Measurements from ENCODE around the gene SDK1.

Gene SDK1

DNA sequence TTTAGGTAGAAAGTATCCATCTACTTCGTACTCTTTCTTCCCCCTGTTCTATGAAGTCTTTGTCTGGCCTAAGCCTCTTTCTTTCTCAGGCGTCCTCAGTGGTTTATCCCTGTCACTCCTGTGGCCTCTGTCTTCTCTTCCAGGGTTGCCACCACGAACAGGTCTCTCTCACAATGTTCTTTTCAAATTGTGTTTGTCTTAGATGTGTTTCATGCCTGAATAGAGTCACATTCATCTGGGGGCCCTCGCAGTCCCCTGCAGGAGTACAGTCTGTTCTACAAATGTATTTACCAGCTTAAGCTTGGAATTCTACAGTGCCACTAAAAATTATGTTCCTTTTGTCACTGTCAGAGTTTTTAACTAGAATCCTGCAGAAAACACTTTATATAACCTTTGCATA, 700.7 kb downstream of the SDK1 start:
- no peak for DNase-seq

DNA sequence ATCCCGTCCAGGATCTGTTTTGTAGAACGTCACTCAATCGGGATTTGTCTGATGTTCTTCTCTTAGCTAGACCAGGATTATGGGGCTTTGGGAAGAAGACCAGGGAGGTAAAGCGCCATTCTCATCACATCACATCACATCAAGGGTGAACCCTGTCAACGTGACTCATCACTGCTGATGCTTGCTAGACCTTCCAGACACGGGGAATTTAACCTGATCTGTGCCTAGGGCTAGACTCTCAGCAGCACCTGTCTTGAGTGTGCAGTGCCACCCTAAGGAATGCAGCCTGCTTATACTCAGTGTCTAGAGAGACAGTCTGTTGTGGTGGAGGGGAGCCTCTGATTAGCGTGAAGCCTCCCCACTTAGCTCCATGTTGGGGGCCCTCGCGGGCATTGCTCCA, 702.5 kb downstream of the SDK1 start:
- no peak for DNase-seq

GRCh38 chr7:4006687-4007086, 705.6 kb downstream of the SDK1 start:
- DNase-seq, result no peak

- DNase-seq, result no peak
Observed at GRCh38 chr7:4009211-4010060, 708.4 kb downstream of the SDK1 start.

GRCh38 chr7:4010061-4010605, 709.1 kb downstream of the SDK1 start:
- DNase-seq, result no peak

- no peak for DNase-seq
Observed at GRCh38 chr7:4010923-4011656, 710.0 kb downstream of the SDK1 start.

DNA sequence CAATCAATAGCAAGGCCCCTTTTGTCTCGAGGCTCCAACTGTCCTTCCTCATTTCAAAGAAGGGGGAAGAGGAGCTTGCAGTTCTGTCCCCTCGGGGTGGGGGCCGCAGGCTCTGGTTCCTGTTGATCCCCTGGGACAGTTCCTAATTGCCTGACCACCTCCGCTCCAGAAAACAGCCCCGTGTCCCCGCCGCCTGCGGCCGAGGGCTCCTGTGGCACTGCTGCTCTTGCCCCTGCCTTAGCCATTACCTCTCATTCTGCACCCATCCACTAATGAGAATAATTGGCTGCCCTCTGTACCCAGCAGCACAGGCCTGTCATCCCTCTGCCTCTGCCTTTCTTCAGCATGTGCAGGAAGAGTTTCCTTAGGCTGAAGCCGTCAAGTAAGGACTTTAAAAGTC, 712.7 kb downstream of the SDK1 start:
- DNase-seq, result no peak

DNA sequence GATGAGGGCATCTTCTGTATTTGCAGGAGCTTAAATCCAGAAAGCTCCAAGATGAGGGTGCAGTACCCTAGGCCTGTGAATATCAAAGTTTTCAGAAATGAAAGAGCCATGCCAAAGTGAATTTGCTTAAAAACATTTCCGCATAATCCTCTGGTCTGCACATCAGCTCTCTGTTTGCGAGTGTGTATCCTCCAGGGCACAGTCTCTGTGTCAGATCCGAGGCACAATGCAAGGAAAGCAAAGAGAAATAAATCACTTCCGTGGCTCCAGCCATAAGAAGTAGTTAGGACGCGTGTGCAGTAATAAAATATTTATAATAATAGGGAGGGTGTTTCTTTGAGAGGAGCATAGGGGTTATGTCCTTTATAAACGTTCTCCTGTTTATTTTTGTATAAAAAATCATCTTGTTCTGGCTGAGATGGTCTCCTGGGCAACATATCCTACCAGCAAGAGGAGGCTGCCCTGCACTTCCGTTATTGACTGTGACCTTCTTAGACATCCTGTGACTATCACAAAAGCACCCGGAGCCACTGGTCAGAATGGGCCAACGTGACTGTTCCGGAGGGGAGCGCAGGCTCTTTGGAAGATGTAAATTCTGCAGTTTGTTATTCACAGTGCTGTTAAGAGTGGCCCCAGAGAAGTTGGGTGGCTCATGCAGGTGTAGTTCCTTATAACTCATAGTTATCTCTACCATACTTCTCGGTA, 713.4 kb downstream of the SDK1 start:
- no peak for DNase-seq

- DNase-seq, result no peak
Observed at GRCh38 chr7:4015371-4015770, 714.3 kb downstream of the SDK1 start.

DNA sequence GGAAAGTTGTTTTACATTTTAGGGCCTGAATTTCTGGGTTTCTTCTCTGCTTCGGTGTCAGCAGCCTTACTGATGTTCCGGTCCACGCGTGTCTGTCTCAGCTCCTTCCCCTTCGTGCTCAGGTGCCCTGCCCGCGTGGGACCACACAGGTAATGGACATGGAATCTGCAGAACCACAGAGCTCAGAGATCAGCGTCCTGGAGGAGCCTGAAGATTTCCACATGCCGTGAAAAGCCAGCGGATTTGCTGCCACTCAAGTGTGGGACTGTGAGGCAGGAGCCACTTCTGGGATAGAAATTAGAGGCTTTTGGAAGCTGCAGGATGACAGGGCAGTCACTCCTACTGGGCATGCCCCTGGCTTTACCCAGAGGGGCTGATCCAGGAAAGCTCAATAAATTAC, 714.9 kb downstream of the SDK1 start:
- DNase-seq, result no peak

DNA sequence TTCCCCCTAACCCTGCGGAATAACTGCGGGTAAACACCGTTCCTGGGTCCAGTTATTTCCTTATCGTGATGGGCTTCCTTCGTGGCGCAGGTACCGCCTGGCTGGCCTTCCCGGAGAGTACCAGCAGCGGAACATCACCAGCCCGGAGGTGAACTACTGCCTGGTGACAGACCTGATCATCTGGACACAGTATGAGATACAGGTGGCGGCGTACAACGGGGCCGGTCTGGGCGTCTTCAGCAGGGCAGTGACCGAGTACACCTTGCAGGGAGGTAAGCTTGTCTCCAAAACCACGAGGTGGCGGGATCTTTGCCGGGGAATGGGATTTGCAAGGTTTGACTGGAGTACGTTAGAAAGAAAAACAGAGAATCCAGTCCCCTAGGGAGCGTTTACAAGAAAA, 716.0 kb downstream of the SDK1 start:
- no peak for DNase-seq

GRCh38 chr7:4017785-4018184, 716.7 kb downstream of the SDK1 start:
- DNase-seq, result no peak

DNA sequence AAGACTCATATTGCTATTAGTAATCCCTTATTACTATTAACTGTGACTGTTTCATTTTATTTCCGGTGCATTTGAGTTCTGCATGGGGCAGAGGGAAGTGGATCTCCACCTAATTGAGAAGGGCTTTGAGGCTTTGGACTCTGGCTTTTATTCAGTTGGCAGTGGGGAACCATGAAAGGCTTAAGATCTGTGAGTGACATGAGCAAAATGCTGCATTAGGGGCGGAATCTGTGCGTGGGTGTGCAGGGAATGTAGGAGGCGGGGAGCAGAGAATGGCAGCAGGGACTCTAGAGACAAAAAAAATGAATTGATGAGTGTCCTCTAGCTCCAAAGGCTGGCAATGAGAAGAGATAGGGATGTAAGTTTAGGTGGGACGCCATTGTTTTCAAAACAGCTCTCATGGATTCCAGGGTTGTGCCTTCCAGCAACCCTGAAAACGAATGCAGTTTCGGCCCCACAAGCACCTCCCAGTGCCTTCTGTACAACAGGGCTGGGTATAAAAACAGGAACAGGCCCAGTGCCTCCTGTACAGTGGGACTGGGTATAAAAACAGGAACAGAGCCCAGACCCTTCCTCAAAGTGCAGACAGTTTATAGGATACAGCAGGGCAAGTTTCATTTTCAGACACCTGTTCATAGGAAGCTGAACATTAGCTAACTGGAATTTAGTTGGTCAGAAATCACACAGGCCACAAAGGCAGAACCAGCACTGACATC, 717.7 kb downstream of the SDK1 start:
- DNase-seq, result no peak

GRCh38 chr7:4020086-4020485, 719.0 kb downstream of the SDK1 start:
- DNase-seq, result no peak

DNA sequence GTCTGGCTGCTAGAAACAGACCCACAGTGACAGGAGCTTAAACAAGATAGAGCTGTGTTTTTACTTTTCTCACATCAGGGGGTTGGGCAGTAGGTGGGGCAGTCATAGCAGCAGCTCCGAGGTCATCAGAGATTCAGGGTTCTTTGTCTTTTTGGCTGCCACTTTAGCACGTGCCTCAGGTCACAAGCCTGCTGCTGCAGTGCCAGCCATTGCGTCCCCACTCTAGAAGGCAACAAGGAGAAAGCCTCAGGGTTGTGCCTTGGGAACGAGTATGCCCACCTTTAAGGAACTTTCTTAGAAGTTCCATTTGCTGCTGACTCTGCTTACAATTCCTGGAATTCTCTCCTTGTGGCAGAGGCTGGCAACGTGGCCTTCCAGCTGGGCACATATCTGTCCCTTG, 720.4 kb downstream of the SDK1 start:
- no peak for DNase-seq

- no peak for DNase-seq
Observed at GRCh38 chr7:4022265-4022664, 721.2 kb downstream of the SDK1 start.

DNA sequence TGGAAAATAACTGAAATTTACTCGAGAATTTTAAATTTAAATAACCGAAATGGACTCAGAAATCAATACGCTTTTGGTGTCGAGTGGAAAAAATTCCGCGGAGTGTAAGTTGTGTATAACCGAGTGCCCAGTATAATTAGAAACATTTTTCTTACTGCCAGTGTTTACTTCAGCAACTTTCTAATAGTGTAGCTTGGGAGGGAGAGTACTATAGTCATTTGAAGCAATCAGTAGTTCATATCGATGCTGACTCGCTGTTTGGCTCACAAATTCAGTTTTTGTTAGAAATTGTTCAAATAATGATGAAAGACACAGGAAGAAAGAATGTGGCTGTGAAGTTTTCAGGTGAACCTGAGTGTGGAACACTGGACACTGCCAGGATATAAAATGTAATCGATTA, 722.5 kb downstream of the SDK1 start:
- no peak for DNase-seq

- DNase-seq, result no peak
Observed at GRCh38 chr7:4024133-4024532, 723.1 kb downstream of the SDK1 start.

DNA sequence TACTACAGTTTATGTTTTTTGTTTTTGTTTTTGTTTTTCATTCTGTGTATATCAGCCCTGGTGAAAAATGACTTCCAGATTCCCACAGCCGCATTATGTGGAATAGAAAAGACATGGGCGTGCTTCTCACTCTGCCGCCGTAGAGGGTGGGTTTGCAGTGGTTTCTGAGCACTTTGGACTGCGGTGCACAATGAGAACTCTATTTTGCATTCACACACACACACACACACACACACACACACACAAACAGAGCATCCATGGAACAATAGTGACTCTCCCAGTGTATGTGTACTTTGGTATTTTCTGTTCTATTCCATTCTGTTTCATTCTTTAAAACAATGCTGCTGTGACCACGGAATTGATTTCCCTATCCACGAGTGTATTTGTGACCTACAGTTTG, 723.8 kb downstream of the SDK1 start:
- DNase-seq, result no peak

GRCh38 chr7:4025210-4025609, 724.2 kb downstream of the SDK1 start:
- no peak for DNase-seq

GRCh38 chr7:4025694-4026615, 724.9 kb downstream of the SDK1 start:
- DNase-seq, result no peak
